DMS79 (cell line): ENCODE results near the gene RPS6KA5.
"Not testable (repeated sequence)": the region's sequence is repeated elsewhere in the genome, so short reads cannot be mapped to it uniquely, and the experiment has no call there.

Experiments
- DNase-seq: peaks from one replicate; lab custom pipeline; 2025; lab: John Stamatoyannopoulos, UW

RPS6KA5 gene

GRCh38 chr14:90985601-90986242 lies 74.7 kb downstream of the RPS6KA5 start:
- no peak for DNase-seq

DNA sequence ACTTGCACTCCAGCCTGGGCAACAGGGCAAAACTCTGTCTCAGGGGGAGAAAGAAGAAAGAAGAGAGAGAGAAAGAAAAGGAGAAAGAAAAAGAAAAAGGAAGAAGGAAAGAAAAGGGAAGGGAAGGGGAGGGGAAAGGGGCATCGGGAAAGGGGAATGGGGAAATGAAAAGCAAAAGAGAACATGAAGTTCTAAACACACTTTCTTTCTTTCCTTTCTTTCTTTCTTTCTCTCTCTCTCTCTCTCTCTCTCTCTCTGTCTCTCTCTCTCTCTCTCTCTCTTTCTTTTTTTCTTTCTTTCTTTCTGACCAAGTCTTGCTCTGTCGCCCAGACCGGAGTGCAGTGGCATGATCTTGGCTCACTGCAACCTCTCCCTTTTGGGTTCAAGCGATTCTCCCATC lies 76.9 kb downstream of the RPS6KA5 start:
- DNase-seq, result no peak

DNA sequence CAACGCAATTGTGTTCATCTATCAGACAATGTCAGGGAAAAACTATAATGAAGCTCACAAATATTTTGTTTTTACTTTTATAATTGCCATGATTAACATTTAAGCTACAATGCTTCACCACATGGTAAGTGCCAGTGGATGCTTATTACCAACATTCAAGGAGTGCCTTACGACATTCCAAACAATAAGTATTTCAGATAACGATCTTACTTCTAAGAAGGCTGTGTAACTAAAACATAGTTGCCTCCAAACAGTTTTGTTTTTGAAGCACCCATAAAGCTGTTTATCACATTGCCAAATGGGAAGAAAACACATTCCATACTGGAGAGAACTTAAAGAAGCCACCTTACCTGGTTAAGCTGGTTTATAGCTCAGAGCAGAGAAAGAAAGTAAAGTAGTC lies 78.8 kb downstream of the RPS6KA5 start:
- no peak for DNase-seq

GRCh38 chr14:90980636-90981035 lies 79.8 kb downstream of the RPS6KA5 start:
- not testable (repeated sequence) for DNase-seq

- DNase-seq, result no peak
These were observed 80.9 kb downstream of the RPS6KA5 start for GRCh38 chr14:90979515-90979914.

DNA sequence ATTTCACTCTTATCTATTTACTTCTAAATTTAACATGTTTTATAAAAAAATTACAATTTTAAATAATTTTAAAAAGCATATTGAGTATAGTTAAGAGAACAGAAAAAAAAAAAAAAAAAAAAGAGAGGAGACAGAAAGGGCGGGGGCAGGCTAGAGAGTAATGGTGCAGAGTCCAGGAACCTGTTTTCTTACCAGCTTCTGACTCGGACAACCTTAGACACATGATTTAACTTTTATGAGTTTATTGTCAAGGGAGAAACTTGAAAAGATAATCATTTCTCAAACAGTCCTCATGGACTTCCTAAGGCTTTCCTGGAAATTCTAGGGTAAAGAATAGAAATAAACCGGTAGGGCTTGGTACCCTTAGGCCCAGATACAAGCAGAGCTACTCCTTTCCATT lies 84.3 kb downstream of the RPS6KA5 start:
- no peak for DNase-seq

- no peak for DNase-seq
These were observed 88.8 kb downstream of the RPS6KA5 start for GRCh38 chr14:90971687-90972086.

DNA sequence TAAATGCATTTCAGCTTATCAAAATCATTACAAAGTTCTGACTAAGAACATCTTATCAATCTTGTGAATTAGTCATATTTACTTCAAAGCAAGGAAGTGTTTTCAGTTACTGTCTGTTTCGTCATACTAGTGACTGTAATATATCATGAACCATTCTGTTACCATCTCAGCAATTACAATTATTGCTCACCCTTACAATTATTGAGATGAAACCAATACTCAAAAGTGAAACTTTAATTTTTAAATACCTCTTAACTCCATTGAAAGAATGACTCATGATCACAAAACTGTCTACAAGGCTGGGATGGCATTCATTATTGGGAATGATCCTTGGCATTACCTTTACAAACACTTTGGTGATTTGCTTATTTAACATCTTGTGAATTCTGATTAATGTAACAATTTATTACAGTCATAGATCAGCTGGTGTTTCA lies 90.3 kb downstream of the RPS6KA5 start:
- DNase-seq, result no peak

DNA sequence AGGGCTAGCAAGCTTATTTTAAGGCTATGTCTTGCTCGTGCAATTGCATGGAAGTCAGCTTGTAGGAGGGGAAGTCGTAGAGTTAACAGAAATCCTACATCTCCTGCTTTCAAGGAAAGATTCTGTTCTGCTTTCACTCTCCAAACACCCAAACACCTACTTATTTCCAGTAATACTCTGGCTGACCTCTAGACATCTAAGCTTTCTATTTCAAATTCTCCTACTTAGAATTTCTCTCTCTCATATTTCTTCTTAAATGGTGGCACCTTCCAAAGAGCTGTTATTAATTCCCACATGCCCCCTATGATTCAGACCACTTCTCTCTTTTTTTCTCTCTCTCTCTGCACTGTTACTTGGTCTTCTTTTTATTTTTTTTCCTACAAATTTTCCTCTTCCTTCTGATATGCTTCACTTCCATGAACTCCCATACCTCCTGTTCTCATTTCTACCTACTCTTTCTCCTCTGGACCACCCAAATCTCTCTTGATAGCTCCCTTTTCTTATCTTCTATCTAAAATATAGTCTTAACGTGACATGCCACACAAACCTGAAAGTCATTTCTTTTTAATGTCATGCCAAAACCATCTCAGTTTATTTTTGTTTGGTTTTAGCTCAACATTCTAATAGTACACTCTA lies 90.8 kb downstream of the RPS6KA5 start:
- DNase-seq, result no peak

GRCh38 chr14:90968025-90968424 lies 92.4 kb downstream of the RPS6KA5 start:
- no peak for DNase-seq

GRCh38 chr14:90966493-90966892 lies 93.9 kb downstream of the RPS6KA5 start:
- no peak for DNase-seq

GRCh38 chr14:90965765-90966164 lies 94.7 kb downstream of the RPS6KA5 start:
- DNase-seq, result no peak

- no peak for DNase-seq
These were observed 97.1 kb downstream of the RPS6KA5 start for GRCh38 chr14:90963343-90963742.

GRCh38 chr14:90962505-90963109 lies 97.8 kb downstream of the RPS6KA5 start:
- no peak for DNase-seq

- DNase-seq, result no peak
These were observed 99.6 kb downstream of the RPS6KA5 start for GRCh38 chr14:90960818-90961217.

DNA sequence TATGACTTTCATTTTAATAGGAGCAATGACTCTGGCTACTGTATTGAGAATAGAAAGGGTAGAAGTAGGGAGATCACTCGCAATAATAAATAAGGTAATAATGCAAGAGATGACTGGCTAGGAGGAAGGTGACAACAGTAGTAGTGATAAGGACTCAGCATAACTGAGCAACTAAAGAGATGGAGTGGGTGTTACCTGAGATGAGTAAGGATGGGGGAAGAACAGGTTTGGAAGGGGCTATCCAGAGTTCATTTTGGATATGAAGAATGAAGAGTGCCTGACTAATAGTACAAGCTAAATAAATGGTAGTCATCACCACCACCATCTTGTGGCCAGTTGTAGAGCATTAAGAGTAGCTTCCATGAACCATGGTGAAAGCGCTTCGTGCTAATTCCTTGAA lies 101.1 kb downstream of the RPS6KA5 start:
- no peak for DNase-seq

DNA sequence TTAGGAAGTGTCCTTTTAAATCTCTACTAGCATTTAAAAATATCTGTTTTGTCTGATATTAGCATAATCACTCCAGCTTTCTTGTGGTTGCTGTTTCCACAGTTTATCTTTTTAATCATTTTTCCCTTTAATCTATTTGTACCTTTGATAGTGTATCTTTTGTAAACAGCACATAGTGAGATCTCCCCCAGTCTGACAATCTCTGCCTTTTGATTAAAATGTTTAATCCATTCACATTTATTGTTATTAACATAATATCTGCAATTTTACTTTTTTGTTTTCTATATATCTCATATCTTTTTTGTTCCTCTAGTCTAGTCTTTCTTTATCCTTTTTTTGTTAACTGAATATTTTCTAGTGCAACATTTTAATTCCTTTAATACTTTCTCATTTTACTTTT lies 104.2 kb downstream of the RPS6KA5 start:
- no peak for DNase-seq

GRCh38 chr14:90953643-90954042 lies 106.8 kb downstream of the RPS6KA5 start:
- not testable (repeated sequence) for DNase-seq

GRCh38 chr14:90943367-90943766 lies 117.1 kb downstream of the RPS6KA5 start:
- DNase-seq, result no peak

GRCh38 chr14:90942511-90942910 lies 117.9 kb downstream of the RPS6KA5 start:
- DNase-seq, result no peak

DNA sequence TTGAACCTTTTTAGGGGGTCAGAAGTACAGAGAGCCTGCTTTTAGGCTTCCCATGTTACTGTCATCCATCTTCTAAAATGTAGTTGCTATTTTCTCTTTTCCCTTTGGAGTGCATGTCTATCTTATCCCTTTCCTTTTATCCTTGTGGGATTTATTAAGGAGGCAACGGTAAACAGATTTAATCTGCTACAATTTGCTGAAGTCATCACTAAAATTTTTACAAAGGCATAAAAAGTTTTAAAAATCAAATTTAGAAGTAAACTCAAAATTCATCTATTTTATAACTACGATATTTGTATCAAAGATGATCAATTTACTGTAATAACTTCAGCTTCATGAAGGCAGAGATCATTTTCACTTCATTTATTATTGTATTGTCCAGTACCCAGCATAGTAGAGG lies 118.7 kb downstream of the RPS6KA5 start:
- no peak for DNase-seq

GRCh38 chr14:90940318-90940962 lies 120.0 kb downstream of the RPS6KA5 start:
- no peak for DNase-seq

DNA sequence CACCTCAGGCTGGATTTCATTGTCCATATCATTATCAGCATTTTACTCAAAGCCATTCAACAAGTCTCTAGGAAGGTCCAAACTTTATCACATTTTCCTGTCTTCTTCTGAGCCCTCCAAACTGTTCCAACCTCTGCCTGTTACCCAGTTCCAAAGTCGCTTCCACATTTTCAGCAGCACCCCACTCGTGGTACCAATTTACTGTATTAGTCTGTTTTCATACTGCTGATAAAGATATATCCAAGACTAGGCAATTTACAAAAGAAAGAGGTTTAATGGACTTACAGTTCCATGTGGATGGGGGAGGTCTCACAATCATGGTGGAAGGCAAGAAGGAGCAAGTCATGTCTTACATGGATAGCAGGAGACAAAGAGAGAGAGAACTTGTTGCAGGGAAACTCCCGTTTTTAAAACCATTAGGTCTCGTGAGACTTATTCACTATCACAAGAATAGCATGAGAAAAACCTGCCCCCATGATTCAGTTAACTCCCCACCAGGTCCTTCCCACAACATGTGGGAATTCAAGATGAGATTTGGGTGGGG lies 121.1 kb downstream of the RPS6KA5 start:
- DNase-seq, result not testable (repeated sequence)
